NCI-H82 treated with DMSO at 0.1 percent for 48 hours (cell line): ENCODE data around the gene CHAF1B.
"Not testable (repeated sequence)": the region's sequence is repeated elsewhere in the genome, so short reads cannot be mapped to it uniquely, and the experiment has no call there.

Source experiments
- DNase-seq: peaks from one replicate; lab custom pipeline; 2025; ENCODE audit not compliant: unreplicated experiment; lab: John Stamatoyannopoulos, UW

The CHAF1B gene

GRCh38 chr21:36388096-36388495 is 2.9 kb downstream of the CHAF1B start:
- peak; percentile 81 for DNase-seq

GRCh38 chr21:36388835-36389234 is 3.6 kb downstream of the CHAF1B start:
- peak; percentile 11 for DNase-seq

- DNase-seq: not testable (repeated sequence)
Observed at GRCh38 chr21:36391649-36392048, 6.5 kb downstream of the CHAF1B start.

GRCh38 chr21:36395353-36396111 is 10.3 kb downstream of the CHAF1B start:
- peak; percentile 94 for DNase-seq

GRCh38 chr21:36396325-36396724 is 11.1 kb downstream of the CHAF1B start:
- DNase-seq: no peak

DNA sequence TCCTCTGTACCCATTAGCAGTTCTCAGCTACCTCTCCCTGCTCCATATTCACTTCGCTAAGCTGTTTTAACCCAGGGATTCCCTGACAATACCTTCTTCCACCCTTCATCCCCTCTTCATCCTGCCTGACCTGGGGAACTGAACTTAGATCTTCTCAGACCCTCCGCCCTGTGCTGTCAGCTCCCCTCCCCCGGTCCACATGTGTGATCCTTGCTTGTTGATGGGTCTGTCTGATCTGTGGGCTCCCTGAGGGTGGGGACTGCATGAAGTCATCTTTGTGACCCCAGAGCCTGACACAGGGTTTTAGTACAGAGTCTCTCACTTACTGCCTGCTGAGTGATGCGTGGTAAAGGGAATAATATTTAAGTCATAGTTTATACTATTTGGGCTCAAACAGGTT is 11.8 kb downstream of the CHAF1B start:
- peak; percentile 17 for DNase-seq

- no peak for DNase-seq
Observed at GRCh38 chr21:36397606-36398005, 12.4 kb downstream of the CHAF1B start.

DNA sequence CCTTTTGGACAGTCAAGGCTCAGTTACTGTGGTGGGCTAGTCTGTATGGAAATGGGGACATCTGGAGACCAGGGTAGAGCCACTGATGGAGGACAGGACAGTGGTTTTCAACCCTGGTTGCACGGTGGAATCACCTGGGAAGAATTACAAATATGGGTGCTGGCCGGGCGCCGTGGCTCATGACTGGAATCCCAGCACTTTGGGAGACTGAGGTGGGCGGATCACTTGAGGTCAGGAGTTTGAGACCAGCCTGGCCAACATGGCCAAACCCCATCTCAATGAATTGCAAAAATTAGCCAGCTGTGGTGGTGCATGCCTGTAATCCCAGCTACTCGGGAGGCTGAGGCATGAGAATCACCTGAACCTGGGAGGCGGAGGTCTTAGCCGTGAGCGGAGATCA is 14.5 kb downstream of the CHAF1B start:
- DNase-seq: not testable (repeated sequence)

- no peak for DNase-seq
Observed at GRCh38 chr21:36400719-36401118, 15.5 kb downstream of the CHAF1B start.

GRCh38 chr21:36402339-36402738 is 17.1 kb downstream of the CHAF1B start:
- DNase-seq: no peak

DNA sequence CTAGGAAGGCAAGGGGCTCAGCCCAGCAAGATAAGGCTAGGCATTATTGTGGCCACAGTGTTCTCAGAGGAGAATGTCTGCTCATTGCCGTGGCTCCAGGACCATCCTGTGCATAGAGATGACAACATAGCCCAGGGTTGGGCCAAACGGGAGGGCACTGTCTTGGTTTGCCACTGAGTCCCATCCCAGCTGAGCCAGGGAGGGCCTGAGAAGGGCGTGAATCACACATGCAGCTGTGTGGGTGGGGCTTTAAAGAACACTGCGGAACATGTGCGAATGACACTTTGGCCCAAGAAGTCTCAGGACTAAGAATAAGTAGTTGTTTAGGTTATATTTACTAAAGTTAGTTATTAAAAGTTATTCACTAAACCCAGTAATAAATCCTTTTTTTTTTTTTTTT is 18.5 kb downstream of the CHAF1B start:
- DNase-seq: no peak

GRCh38 chr21:36408568-36408967 is 23.4 kb downstream of the CHAF1B start:
- DNase-seq: no peak

GRCh38 chr21:36411301-36411700 is 26.1 kb downstream of the CHAF1B start:
- no peak for DNase-seq

DNA sequence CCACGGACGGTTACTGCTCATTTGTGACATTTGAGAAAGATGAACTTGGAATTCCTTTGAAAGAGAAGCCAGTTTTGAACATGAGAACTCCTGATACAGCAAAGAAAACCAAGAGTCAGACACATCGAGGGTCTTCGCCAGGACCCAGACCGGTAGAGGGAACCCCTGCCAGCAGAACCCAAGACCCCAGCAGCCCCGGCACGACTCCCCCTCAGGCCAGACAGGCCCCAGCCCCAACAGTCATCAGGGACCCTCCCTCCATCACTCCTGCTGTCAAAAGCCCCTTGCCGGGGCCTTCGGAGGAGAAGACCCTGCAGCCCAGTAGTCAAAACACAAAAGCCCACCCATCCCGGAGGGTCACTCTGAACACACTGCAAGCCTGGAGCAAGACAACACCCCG is 27.7 kb downstream of the CHAF1B start:
- no peak for DNase-seq

DNA sequence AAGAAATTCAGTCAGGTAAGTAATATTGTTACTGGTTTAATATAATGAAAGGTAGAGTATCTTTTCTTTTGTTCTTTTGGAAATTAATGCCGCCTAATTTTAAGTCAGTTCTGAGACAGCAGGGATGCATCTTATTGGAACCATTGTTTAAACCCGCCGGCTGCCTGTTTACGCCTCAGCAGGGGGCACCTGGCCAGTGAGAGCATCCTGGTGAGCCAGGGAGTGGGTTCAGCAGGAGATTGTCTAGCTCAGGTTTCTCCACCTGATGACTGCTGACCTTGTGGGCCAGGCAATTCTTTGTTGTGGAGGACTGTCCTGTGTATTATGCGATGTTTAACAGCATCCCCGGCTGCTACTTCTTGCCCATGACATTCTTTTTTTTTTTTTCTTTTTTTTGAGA is 30.2 kb downstream of the CHAF1B start:
- DNase-seq: no peak

GRCh38 chr21:36419241-36419640 is 34.0 kb downstream of the CHAF1B start:
- DNase-seq: no peak

DNA sequence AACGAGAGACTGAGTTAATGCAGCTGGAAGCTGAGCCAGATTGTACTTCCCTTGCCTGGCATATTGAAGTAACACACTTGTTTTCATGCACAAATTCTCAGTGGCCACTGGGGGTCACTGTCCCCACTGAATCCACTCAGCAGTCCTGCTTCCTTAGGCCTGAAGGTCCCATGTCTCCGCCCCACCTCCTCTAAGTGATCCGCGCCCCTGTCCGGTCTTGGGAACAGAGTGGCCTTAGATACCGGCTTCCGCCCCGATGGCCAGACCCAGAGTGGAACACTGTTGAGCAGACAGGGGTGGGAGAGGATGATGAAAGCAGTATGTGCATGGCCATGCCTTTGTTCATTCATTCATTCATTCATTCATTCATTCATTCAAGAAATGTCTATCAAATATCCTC is 34.8 kb downstream of the CHAF1B start:
- peak; percentile 8 for DNase-seq

DNA sequence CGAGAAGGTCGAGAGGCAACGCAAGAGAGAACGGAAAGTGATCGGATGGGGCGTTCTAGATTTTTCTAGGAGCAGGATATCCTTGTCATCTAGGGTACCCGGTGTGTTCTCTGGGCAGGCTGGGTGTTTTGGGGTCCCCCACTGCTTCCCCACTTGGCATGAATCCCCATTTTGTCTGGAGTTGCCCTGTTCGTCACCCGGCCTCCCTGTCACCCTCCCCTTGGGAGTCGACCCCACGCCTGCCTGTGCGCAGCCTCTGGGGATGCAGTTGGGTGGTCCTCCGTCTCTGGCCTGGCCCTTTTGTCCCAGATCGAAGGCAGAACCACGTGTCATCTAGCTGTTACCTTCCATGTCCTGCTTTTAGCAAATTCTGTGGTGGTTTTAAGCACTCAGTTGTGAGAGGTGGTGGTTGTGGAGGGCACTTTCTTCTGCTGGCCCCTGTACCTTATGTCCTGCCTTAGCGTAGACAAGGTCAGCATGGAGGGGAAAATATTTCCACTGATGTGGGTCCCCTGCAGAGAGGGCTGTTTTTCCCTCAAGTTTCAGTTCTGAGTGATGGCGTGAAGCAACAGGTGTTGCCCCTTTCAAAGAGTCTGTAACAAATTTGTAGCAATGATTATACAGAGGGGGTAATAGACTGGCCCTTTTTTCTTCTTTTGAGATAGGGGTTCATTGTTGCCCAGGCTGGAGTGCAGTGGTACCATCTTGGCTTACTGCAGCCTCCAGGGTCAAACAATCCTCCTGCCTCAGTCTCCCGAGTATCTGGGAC is 35.6 kb downstream of the CHAF1B start:
- DNase-seq: no peak

- DNase-seq: peak; percentile 2
Observed at GRCh38 chr21:36422279-36423098, 37.3 kb downstream of the CHAF1B start.

- DNase-seq: no peak
Observed at GRCh38 chr21:36423771-36424433, 38.7 kb downstream of the CHAF1B start.

DNA sequence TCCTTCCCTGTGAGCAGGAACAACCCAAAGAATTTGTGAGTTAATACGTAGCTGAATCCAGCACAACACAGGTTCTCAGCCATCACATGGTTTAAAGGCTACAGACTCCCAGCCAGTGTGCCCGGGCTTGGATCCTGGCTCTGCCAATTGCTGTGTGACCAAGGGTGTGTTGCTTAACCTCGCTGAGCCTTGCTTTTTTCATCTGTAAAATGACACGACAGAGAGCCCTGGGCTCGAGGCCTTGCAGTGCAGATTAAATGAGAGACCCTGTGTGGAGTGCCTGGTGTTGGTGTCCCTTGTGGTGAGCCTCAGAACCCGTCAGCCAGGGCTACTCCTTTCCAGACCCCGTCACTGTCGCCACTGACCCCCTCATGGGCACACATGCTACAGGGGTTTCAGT is 39.4 kb downstream of the CHAF1B start:
- DNase-seq: no peak
